ENCODE data around the gene SAP130.

The SAP130 gene

DNA sequence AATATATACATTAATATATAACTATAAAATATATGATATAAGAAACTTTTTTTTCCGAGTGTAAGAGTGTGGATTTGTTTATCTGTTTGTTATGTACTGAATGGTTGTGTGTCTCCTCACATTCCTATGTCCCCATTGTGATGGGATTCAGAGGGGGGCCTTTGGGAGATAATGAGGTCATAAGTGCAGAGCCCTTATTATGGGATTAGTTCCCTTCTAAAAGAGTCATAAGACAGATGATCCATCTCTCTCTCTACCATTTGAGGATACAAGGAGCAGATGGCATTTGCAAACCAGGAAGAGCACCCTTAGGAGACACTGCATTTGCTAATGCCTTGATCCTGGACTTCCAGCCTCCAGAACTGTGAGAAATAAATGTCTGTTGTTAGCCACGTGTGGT, 30.3 kb upstream of the SAP130 start:
- DNase-seq, result no peak
- no peak overlapping the region for H3K9ac ChIP-seq (ENCODE audit: low read length)
- H3K27me3 ChIP-seq (replicated peaks; ENCODE audit: insufficient read depth, low read length), result no peaks in the 10 kb centered on the region
- H3K4me3 ChIP-seq (ENCODE audit: low read length), result no peak overlapping the region
- no peaks in the 10 kb centered on the region for H3K79me2 ChIP-seq (ENCODE audit: low read length)
- no peaks in the 10 kb centered on the region for H3K4me1 ChIP-seq (ENCODE audit: low read length)
- no peak overlapping the region for H3K4me2 ChIP-seq (ENCODE audit: low read depth, low read length)
- no peaks in the 10 kb centered on the region for H3F3A ChIP-seq (ENCODE audit: insufficient read depth, low read length)
- TF ChIP-seq EZH2 (optimal IDR thresholded peaks at IDR 0.05; ENCODE audit: low read depth, low read length), result no peak
- no peak for TF ChIP-seq CTCF (IDR thresholded peaks at IDR 0.05; ENCODE audit: low read length)
- TF ChIP-seq EZH2phosphoT487 (IDR thresholded peaks at IDR 0.05; ENCODE audit: low read length), result no peak
- no peaks in the 10 kb centered on the region for H3K9me3 ChIP-seq (replicated peaks; ENCODE audit: insufficient read depth, low read length)
- H3K36me3 ChIP-seq (replicated peaks; ENCODE audit: insufficient read depth, low read length), result no peaks in the 10 kb centered on the region
- H3K9me2 ChIP-seq (replicated peaks; ENCODE audit: insufficient read depth, low read length), result no peaks in the 10 kb centered on the region
- no peaks in the 10 kb centered on the region for H4K20me1 ChIP-seq (ENCODE audit: insufficient read depth, low read length)
- H3K27ac ChIP-seq (ENCODE audit: low read length), result no peak overlapping the region
- H2AFZ ChIP-seq (ENCODE audit: low read length), result no peak overlapping the region

DNA sequence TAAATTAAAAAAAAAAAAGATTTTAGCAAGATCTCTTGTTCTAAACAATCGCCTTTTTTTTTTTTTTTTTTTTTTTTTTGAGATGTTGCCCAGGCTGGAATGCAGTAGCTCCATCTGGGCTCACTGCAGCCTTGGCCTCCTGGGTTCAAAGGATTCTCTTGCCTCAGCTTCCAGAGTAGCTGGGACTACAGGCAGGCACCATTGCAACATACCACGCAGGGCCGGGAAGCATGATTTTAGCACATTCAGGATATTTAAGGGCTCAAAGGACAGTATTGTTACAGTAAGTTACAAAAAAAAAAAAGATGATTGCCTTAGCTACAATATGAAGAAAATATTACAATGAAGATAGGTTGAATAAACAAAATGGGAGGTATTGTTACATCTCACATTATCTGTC, 29.5 kb upstream of the SAP130 start:
- Histone ChIP-seq H3K9me3 (replicated peaks; ENCODE audit: insufficient read depth, low read length) (no peaks in the 10 kb centered on the region), H3K9me2 (replicated peaks; ENCODE audit: insufficient read depth, low read length) (no peaks in the 10 kb centered on the region), H3F3A (ENCODE audit: insufficient read depth, low read length) (no peaks in the 10 kb centered on the region), H3K4me3 (ENCODE audit: low read length) (no peak overlapping the region), H3K4me1 (ENCODE audit: low read length) (no peaks in the 10 kb centered on the region), H3K27me3 (replicated peaks; ENCODE audit: insufficient read depth, low read length) (no peaks in the 10 kb centered on the region), H4K20me1 (ENCODE audit: insufficient read depth, low read length) (no peaks in the 10 kb centered on the region), H3K36me3 (replicated peaks; ENCODE audit: insufficient read depth, low read length) (no peaks in the 10 kb centered on the region), H2AFZ (ENCODE audit: low read length) (no peak overlapping the region), H3K79me2 (ENCODE audit: low read length) (no peaks in the 10 kb centered on the region), H3K27ac (ENCODE audit: low read length) (no peak overlapping the region), H3K4me2 (ENCODE audit: low read depth, low read length) (no peak overlapping the region), H3K9ac (ENCODE audit: low read length) (no peak overlapping the region)
- DNase-seq, result no peak
- no peak for TF ChIP-seq EZH2 (optimal IDR thresholded peaks at IDR 0.05; ENCODE audit: low read depth, low read length)
- TF ChIP-seq EZH2phosphoT487 (IDR thresholded peaks at IDR 0.05; ENCODE audit: low read length), result no peak
- TF ChIP-seq CTCF (IDR thresholded peaks at IDR 0.05; ENCODE audit: low read length), result no peak

DNA sequence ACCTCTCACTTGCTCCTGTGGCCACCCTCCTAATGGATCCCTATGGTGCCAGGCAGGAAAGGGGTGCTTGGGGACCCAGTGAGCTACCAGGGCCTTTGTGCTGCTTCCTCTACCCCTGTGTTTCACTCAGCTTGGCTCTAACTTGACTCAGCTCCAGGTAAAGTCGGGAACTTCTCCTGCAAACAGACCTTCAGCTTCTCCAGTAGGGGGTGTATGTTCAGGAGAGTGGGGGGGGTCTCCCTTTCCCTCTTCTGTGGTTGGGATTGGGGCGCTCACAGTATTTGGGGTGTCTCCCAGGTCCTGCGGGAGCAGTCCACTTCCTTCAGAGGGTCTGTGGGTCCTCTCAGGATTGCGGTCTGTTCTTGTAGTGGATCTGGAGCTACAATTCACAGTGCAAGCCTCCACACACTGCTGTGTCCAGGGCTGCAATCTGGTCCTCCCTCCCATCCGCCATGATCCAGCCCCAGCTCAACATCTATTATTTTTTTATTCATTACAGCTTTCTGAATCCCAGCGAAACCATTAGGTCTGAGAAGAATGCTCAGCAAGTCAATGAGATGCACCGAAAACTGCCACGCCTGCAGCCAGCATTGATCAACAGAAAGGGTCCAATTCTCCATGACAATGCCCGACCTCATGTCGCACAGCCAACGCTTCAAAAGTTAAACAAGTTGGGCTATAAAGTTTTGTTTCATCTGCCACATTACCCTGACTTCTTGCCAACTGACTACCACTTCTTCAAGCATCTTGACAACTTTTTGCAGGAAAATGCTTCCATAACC, 26.4 kb upstream of the SAP130 start:
- no peak overlapping the region for H3K4me2 ChIP-seq (ENCODE audit: low read depth, low read length)
- H3K27me3 ChIP-seq (replicated peaks; ENCODE audit: insufficient read depth, low read length), result no peaks in the 10 kb centered on the region
- no peaks in the 10 kb centered on the region for H4K20me1 ChIP-seq (ENCODE audit: insufficient read depth, low read length)
- no peaks in the 10 kb centered on the region for H3K79me2 ChIP-seq (ENCODE audit: low read length)
- no peaks in the 10 kb centered on the region for H3K4me1 ChIP-seq (ENCODE audit: low read length)
- H3K27ac ChIP-seq (ENCODE audit: low read length), result no peak overlapping the region
- no peak overlapping the region for H3K9ac ChIP-seq (ENCODE audit: low read length)
- H2AFZ ChIP-seq (ENCODE audit: low read length), result no peak overlapping the region
- no peak for DNase-seq
- TF ChIP-seq EZH2phosphoT487 (IDR thresholded peaks at IDR 0.05; ENCODE audit: low read length) (no peak), EZH2 (optimal IDR thresholded peaks at IDR 0.05; ENCODE audit: low read depth, low read length) (no peak), CTCF (IDR thresholded peaks at IDR 0.05; ENCODE audit: low read length) (no peak)
- H3K9me2 ChIP-seq (replicated peaks; ENCODE audit: insufficient read depth, low read length), result no peaks in the 10 kb centered on the region
- H3F3A ChIP-seq (ENCODE audit: insufficient read depth, low read length), result no peaks in the 10 kb centered on the region
- H3K9me3 ChIP-seq (replicated peaks; ENCODE audit: insufficient read depth, low read length), result no peaks in the 10 kb centered on the region
- no peaks in the 10 kb centered on the region for H3K36me3 ChIP-seq (replicated peaks; ENCODE audit: insufficient read depth, low read length)
- no peak overlapping the region for H3K4me3 ChIP-seq (ENCODE audit: low read length)

Measured in MM.1S (cell line).